Measurements from ENCODE around the gene MACROD2.

Gene MACROD2

GRCh38 chr20:14284443-14284842, 289.1 kb downstream of the MACROD2 start:
- DNase-seq = no peak

- DNase-seq = no peak
Measured at GRCh38 chr20:14288341-14289330, 293.3 kb downstream of the MACROD2 start.

GRCh38 chr20:14291502-14291901, 296.2 kb downstream of the MACROD2 start:
- no peak for DNase-seq

GRCh38 chr20:14295238-14295637, 299.9 kb downstream of the MACROD2 start:
- DNase-seq = no peak

GRCh38 chr20:14295770-14296309, 300.5 kb downstream of the MACROD2 start:
- DNase-seq = no peak

- no peak for DNase-seq
Measured at GRCh38 chr20:14299831-14300230, 304.5 kb downstream of the MACROD2 start.

- no peak for DNase-seq
Measured at GRCh38 chr20:14303106-14303505, 307.8 kb downstream of the MACROD2 start.

GRCh38 chr20:14303651-14304050, 308.3 kb downstream of the MACROD2 start:
- no peak for DNase-seq

GRCh38 chr20:14304472-14304871, 309.2 kb downstream of the MACROD2 start:
- DNase-seq = no peak

GRCh38 chr20:14307956-14308355, 312.6 kb downstream of the MACROD2 start:
- DNase-seq = no peak

GRCh38 chr20:14310977-14311627, 315.8 kb downstream of the MACROD2 start:
- no peak for DNase-seq

GRCh38 chr20:14312001-14312400, 316.7 kb downstream of the MACROD2 start:
- no peak for DNase-seq

GRCh38 chr20:14313341-14314020, 318.2 kb downstream of the MACROD2 start:
- no peak for DNase-seq

GRCh38 chr20:14319704-14320103, 324.4 kb downstream of the MACROD2 start:
- no peak for DNase-seq

- DNase-seq = no peak
Measured at GRCh38 chr20:14331646-14332045, 336.3 kb downstream of the MACROD2 start.

GRCh38 chr20:14332866-14333265, 337.6 kb downstream of the MACROD2 start:
- DNase-seq = no peak

GRCh38 chr20:14333721-14334120, 338.4 kb downstream of the MACROD2 start:
- DNase-seq = no peak

GRCh38 chr20:14334306-14334930, 339.1 kb downstream of the MACROD2 start:
- DNase-seq = peak; percentile 39

GRCh38 chr20:14335052-14335451, 339.7 kb downstream of the MACROD2 start:
- no peak for DNase-seq

GRCh38 chr20:14336686-14337085, 341.4 kb downstream of the MACROD2 start:
- DNase-seq = peak; percentile 23

- DNase-seq = peak; percentile 94
Measured at GRCh38 chr20:14337400-14338171, 342.3 kb downstream of the MACROD2 start, which contains the start of gene FLRT3. TSS of gene FLRT3 (minus strand) at chr20:14337612. CDS start at chr20:14327506, 10,106 bp downstream.

GRCh38 chr20:14341801-14342200, 346.5 kb downstream of the MACROD2 start:
- DNase-seq = no peak
